NCI-H774 (cell line): Measurements from ENCODE around the gene SFT2D1.
"Not testable (repeated sequence)": the region's sequence is repeated elsewhere in the genome, so short reads cannot be mapped to it uniquely, and the experiment has no call there.

Experiments
- DNase-seq: peaks from one replicate; lab custom pipeline; 2025; lab: John Stamatoyannopoulos, UW

The SFT2D1 gene

GRCh38 chr6:166342349-166343149, at the start of gene SFT2D1:
Gene SFT2D1 (minus strand): TSS chr6:166342545. CDS start chr6:166342481, 64 bp downstream.
- DNase-seq = peak; percentile 81

GRCh38 chr6:166389119-166389518, 46.8 kb upstream of the SFT2D1 start:
- no peak for DNase-seq

GRCh38 chr6:166388290-166389004, 46.1 kb upstream of the SFT2D1 start:
- DNase-seq = no peak

GRCh38 chr6:166387642-166388289, 45.4 kb upstream of the SFT2D1 start:
- DNase-seq = peak; percentile 47

GRCh38 chr6:166387098-166387497, 44.8 kb upstream of the SFT2D1 start:
- not testable (repeated sequence) for DNase-seq

- no peak for DNase-seq
Measured at GRCh38 chr6:166386111-166386510, 43.8 kb upstream of the SFT2D1 start.

- peak; percentile 63 for DNase-seq
Measured at GRCh38 chr6:166383802-166384363, 41.5 kb upstream of the SFT2D1 start.

GRCh38 chr6:166382933-166383801, 40.8 kb upstream of the SFT2D1 start, which contains the start of gene MPC1:
Gene MPC1 (minus strand): TSS chr6:166382940. CDS start chr6:166382876, 64 bp downstream.
- peak; percentile 100 for DNase-seq

GRCh38 chr6:166382500-166382932, 40.2 kb upstream of the SFT2D1 start:
- no peak for DNase-seq

GRCh38 chr6:166381733-166382499, 39.6 kb upstream of the SFT2D1 start:
- DNase-seq = peak; percentile 90

GRCh38 chr6:166381381-166381732, 39.0 kb upstream of the SFT2D1 start:
- no peak for DNase-seq

GRCh38 chr6:166379800-166380199, 37.5 kb upstream of the SFT2D1 start:
- no peak for DNase-seq

- no peak for DNase-seq
Measured at GRCh38 chr6:166379103-166379586, 36.8 kb upstream of the SFT2D1 start.

GRCh38 chr6:166377721-166378120, 35.4 kb upstream of the SFT2D1 start:
- no peak for DNase-seq

GRCh38 chr6:166375013-166375412, 32.7 kb upstream of the SFT2D1 start:
- DNase-seq = no peak

GRCh38 chr6:166370489-166370888, 28.1 kb upstream of the SFT2D1 start:
- DNase-seq = no peak

- DNase-seq = no peak
Measured at GRCh38 chr6:166369782-166370181, 27.4 kb upstream of the SFT2D1 start.

GRCh38 chr6:166366921-166367320, 24.6 kb upstream of the SFT2D1 start:
- DNase-seq = no peak

GRCh38 chr6:166365806-166366205, 23.5 kb upstream of the SFT2D1 start:
- DNase-seq = no peak

- no peak for DNase-seq
Measured at GRCh38 chr6:166365221-166365620, 22.9 kb upstream of the SFT2D1 start.
